Naive thymus-derived CD4-positive, alpha-beta T cell (primary cell): ENCODE data around the gene GNAQ. TPM values are rescaled to one million over a fixed set of nuclear protein-coding genes. Genes with fewer than 3 reads are reported as not detected.

Experiments
- ATAC-seq: fragments of 150-1000 bp; cut with Tn5 transposase; 2 replicates; pipeline ENCODE4 v1.10.0; 2021; ENCODE audit warnings: mild to moderate bottlenecking, moderate library complexity
- CTCF ChIA-PET: fragments of 350-600 bp; sonication (Branson Sonifier 250); formaldehyde crosslinking; loops from one replicate; lab custom pipeline; 2021; ENCODE audit warnings: antibody characterized with exemption; lab: Charles Lee
- POLR2A ChIA-PET: fragments of 350-600 bp; sonication (Branson Sonifier 250); formaldehyde crosslinking; loops from one replicate; lab custom pipeline; 2021; ENCODE audit warnings: antibody characterized with exemption, inconsistent platforms; lab: Charles Lee
- DNase-seq, 9 donors: peaks; one replicate each; pipeline versions ENCODE4 v3.0.0 to v3.0.0-alpha.2; 2020 to 2022; ENCODE audit warnings: mixed read lengths in 1 of 9
- H3K27ac ChIP-seq: one replicate; pipeline ENCODE4 v1.7.0; 2013; ENCODE audit warnings: mild to moderate bottlenecking, low read depth, low read length, moderate library complexity
- H3K27me3 ChIP-seq, 2 donors: one replicate each; pipeline ENCODE4 v1.7.0; 2013; ENCODE audit warnings: low read length in 2 of 2, mild to moderate bottlenecking in 2 of 2, moderate library complexity in 2 of 2; ENCODE audit not compliant: control insufficient read depth in 2 of 2, insufficient read depth in 2 of 2
- H3K36me3 ChIP-seq, 3 experiments: 1 replicate in 2 of 3; 2 replicates in 1 of 3; pipeline ENCODE4 v1.7.0; 2013; ENCODE audit warnings: low read length in 3 of 3, mild to moderate bottlenecking in 3 of 3, moderate library complexity in 1 of 3; ENCODE audit not compliant: insufficient read depth in 3 of 3, control insufficient read depth in 2 of 3
- H3K4me1 ChIP-seq, 2 donors: one replicate each; pipeline ENCODE4 v1.7.0; 2013; ENCODE audit warnings: low read length in 2 of 2, mild to moderate bottlenecking in 2 of 2, moderate library complexity in 1 of 2; ENCODE audit not compliant: control insufficient read depth in 2 of 2, insufficient read depth in 2 of 2
- H3K4me3 ChIP-seq: 2 replicates; pipeline ENCODE4 v1.7.0; 2013; ENCODE audit warnings: mild to moderate bottlenecking, low read length
- H3K9me3 ChIP-seq, 3 experiments: 1 replicate in 2 of 3; 2 replicates in 1 of 3; pipeline ENCODE4 v1.7.0; 2013; ENCODE audit warnings: low read length in 3 of 3; ENCODE audit not compliant: control insufficient read depth in 2 of 3
- H3K27ac Mint-ChIP-seq, 9 donors: one replicate each; pipeline ENCODE4 v1.8.0; 2020 to 2022; ENCODE audit warnings: mixed read lengths in 9 of 9, mild to moderate bottlenecking in 8 of 9, moderate library complexity in 5 of 9, inconsistent platforms in 2 of 9
- H3K27me3 Mint-ChIP-seq, 5 donors: one replicate each; pipeline ENCODE4 v1.8.0; 2021 to 2022; ENCODE audit warnings: mixed read lengths in 5 of 5, mild to moderate bottlenecking in 1 of 5
- H3K36me3 Mint-ChIP-seq, 5 donors: one replicate each; pipeline ENCODE4 v1.8.0; 2020 to 2022; ENCODE audit warnings: mixed read lengths in 5 of 5, mild to moderate bottlenecking in 3 of 5, inconsistent platforms in 1 of 5
- H3K4me1 Mint-ChIP-seq, 7 donors: one replicate each; pipeline ENCODE4 v1.8.0; 2020 to 2022; ENCODE audit warnings: mixed read lengths in 7 of 7, mild to moderate bottlenecking in 3 of 7, inconsistent platforms in 1 of 7
- H3K4me3 Mint-ChIP-seq, 10 donors: one replicate each; pipeline ENCODE4 v1.8.0; 2020 to 2022; ENCODE audit warnings: mild to moderate bottlenecking in 10 of 10, mixed read lengths in 10 of 10, moderate library complexity in 6 of 10, inconsistent platforms in 2 of 10
- H3K9me3 Mint-ChIP-seq, 11 donors: one replicate each; pipeline ENCODE4 v1.8.0; 2020 to 2022; ENCODE audit warnings: mixed read lengths in 11 of 11, mild to moderate bottlenecking in 4 of 11, inconsistent platforms in 1 of 11, moderate library complexity in 1 of 11
- intact Hi-C, 2 donors: fragments of 100-400 bp; cut with micrococcal nuclease; formaldehyde crosslinking; loops; one replicate each; pipeline ENCODE4 v1.15.1; 2023
- polyA plus RNA-seq, 2 donors: library from polyadenylated mRNA; unstranded; fragments of 300-500 nt; fragmentation: Illumina TruSeq; gene quantifications; one replicate each; pipeline ENCODE4 v1.2.3, GENCODE V29; 2021
- total RNA-seq, 6 experiments: library from RNA in 5 of 6; stranded (reverse) in 5 of 6; gene quantifications; 1 replicate in 5 of 6; 2 replicates in 1 of 6; pipeline ENCODE4 v1.2.3 and lab custom pipeline; 2021 to 2026

The GNAQ gene
- total and polyA plus RNA-seq, 7 experiments from 2014 or later: 7.2 to 60.6 (median 46.2) TPM

DNA sequence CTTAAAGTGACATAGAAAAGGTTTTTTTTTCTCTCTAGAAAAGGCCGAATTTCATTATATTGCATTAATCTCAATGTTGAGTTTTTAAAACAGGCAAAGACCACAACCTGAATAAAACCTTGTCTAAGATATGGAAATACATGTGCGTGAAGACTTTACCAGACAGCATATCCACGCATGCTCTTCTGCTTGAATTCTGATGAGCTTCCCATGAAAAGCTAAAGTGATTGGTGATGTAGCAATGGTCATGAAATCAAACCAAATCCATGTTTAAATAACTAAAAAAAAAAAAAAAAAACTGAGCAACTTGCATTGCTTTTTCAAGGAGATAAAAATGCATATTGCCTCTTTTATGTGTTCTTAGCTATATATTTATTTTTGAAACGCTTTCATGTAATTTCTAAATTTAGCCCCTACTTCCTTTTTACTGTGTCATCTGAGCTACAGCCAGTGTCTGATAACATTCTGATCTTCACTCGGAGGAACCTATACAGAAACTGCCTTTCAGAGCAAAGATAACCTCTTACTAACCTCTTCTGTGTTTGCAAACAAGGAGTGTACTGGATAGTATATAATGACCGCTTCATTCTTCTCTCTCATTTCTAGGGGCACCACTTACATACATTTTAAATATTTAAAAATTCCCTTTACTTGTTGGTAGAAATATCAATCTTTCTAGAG, 204.4 kb downstream of the GNAQ start:
- no peaks in the 10 kb centered on the region for H3K27me3 Mint-ChIP-seq
- CTCF ChIA-PET: interaction anchor here (0.6 to 0.7 kb wide), 2 partner anchors 386 to 1507 kb away, joined by 3 to 5 read pairs; no protein-coding TSS in a partner anchor
- Histone ChIP-seq H3K9me3 (no peaks in the 10 kb centered on the region), H3K4me3 (no peak overlapping the region), H3K36me3 (no peaks in the 10 kb centered on the region), H3K27ac (no peak overlapping the region), H3K4me1 (peaks cover 0 to 8% of the 10 kb centered on the region in 2 donors), H3K27me3 (no peaks in the 10 kb centered on the region)
- peak overlapping the region in 9 of 10 donors; percentile 10 to 71 (median 47) for H3K4me3 Mint-ChIP-seq
- ATAC-seq (peak; percentile 51), DNase-seq (peak in 2 of 9 donors; percentile 5 to 13)
- intact Hi-C loops: loop anchor here in 1 of 2 donors (5.0 kb wide), 1 partner anchor 205 kb away; the partner anchor contains the start of gene GNAQ
- H3K9me3 Mint-ChIP-seq: no peaks in the 10 kb centered on the region
- peaks cover 4 to 9% (median 7%) of the 10 kb centered on the region in 5 donors for H3K36me3 Mint-ChIP-seq
- POLR2A ChIA-PET: no interaction called here
- peak overlapping the region in 5 of 9 donors; percentile 8 to 67 (median 60) for H3K27ac Mint-ChIP-seq
- peaks cover 23 to 56% (median 43%) of the 10 kb centered on the region in 7 donors for H3K4me1 Mint-ChIP-seq

DNA sequence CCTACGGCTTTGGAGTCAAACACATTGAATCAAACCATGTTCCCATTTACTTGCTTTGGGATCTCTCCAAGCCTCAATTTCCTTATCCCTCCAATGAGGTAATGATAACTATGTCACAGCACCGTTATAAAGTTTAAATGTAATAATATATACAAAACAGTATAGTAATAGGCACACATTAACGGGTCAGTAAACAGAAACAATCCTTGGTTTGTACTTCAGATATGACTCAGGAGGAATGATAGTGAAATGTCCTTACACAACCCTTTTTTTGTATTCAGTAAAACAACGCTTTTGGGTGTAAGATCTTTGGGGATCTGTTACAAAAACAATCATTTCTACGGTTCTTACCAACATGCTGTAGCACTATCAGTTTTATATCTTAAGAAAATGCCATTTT, 205.0 kb downstream of the GNAQ start:
- peaks cover 22 to 56% (median 40%) of the 10 kb centered on the region in 7 donors for H3K4me1 Mint-ChIP-seq
- H3K27ac Mint-ChIP-seq: no peak overlapping the region
- peaks cover 4 to 9% (median 7%) of the 10 kb centered on the region in 5 donors for H3K36me3 Mint-ChIP-seq
- Histone ChIP-seq H3K4me3 (no peak overlapping the region), H3K4me1 (peaks cover 0 to 8% of the 10 kb centered on the region in 2 donors), H3K27me3 (no peaks in the 10 kb centered on the region), H3K36me3 (no peaks in the 10 kb centered on the region), H3K27ac (no peak overlapping the region), H3K9me3 (no peaks in the 10 kb centered on the region)
- intact Hi-C loops: loop anchor here in 1 of 2 donors (5.0 kb wide), 1 partner anchor 206 kb away; the partner anchor contains the start of gene GNAQ
- no peak for ATAC-seq
- no peak for DNase-seq
- H3K4me3 Mint-ChIP-seq: no peak overlapping the region
- POLR2A ChIA-PET: no interaction called here
- CTCF ChIA-PET: interaction anchor here (0.6 to 0.7 kb wide), 2 partner anchors 387 to 1507 kb away, joined by 3 to 5 read pairs; no protein-coding TSS in a partner anchor
- no peaks in the 10 kb centered on the region for H3K9me3 Mint-ChIP-seq
- H3K27me3 Mint-ChIP-seq: no peaks in the 10 kb centered on the region

DNA sequence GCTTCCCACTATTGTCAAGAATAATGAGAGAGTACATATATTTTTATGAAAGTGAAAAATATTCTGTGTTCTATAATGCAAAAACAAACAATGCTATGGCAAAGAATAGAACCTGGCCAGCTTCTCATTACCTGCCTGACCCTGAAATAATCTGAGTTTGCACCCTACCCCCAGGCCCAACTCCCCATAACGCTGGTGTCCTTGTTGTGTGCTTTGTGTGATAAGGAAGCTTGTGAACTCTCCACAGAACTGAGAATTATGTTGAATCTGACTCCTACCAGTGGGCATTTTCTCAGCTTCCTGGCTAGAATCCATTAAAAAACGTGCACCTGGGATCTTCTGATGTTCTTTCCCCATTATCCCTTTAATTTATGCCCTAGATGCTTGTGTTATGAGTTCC, 205.5 kb downstream of the GNAQ start:
- Mint-ChIP-seq H3K27me3 (no peaks in the 10 kb centered on the region), H3K27ac (no peak overlapping the region), H3K9me3 (no peaks in the 10 kb centered on the region), H3K36me3 (peaks cover 4 to 9% (median 7%) of the 10 kb centered on the region in 5 donors), H3K4me3 (no peak overlapping the region), H3K4me1 (peaks cover 27 to 61% (median 45%) of the 10 kb centered on the region in 7 donors)
- no peak for ATAC-seq
- no peak for DNase-seq
- Histone ChIP-seq H3K4me1 (peaks cover 0 to 8% of the 10 kb centered on the region in 2 donors), H3K4me3 (no peak overlapping the region), H3K9me3 (no peaks in the 10 kb centered on the region), H3K36me3 (no peaks in the 10 kb centered on the region), H3K27me3 (no peaks in the 10 kb centered on the region), H3K27ac (no peak overlapping the region)
- POLR2A ChIA-PET: no interaction called here
- intact Hi-C loops: loop anchor here in 1 of 2 donors (5.0 kb wide), 1 partner anchor 206 kb away; the partner anchor contains the start of gene GNAQ
- CTCF ChIA-PET: no interaction called here

DNA sequence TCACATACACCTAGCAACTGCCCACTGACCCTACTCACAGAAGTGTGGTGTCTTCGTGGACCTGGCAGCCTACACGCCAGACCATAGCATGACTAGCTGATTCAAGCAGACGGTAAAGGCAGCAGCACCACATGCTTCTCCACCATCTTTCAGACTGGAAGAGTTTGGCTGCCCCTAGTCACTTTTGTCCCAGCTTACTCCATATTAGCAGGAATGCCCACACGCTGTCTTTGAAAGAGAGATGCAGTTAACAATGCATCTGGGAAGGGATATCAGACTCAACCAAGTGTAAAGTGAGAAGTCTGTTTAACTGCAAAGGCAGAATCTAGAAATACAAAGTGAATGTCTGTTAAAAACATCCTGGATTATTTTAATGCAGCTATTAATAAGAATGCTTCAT, 206.2 kb downstream of the GNAQ start:
- CTCF ChIA-PET: no interaction called here

GRCh38 chr9:77820293-77820954, 211.2 kb downstream of the GNAQ start:
- H3K27me3 ChIP-seq: no peaks in the 10 kb centered on the region
- H3K4me1 ChIP-seq: no peaks in the 10 kb centered on the region
- H3K27ac Mint-ChIP-seq: no peak overlapping the region
- no peaks in the 10 kb centered on the region for H3K9me3 ChIP-seq
- H3K27me3 Mint-ChIP-seq: no peaks in the 10 kb centered on the region
- intact Hi-C loops: no loop called here
- H3K4me3 Mint-ChIP-seq: peak overlapping the region in 1 of 10 donors; percentile 42
- ATAC-seq (no peak), DNase-seq (no peak)
- peaks cover 6 to 34% (median 21%) of the 10 kb centered on the region in 7 donors for H3K4me1 Mint-ChIP-seq
- CTCF ChIA-PET: no interaction called here
- H3K36me3 Mint-ChIP-seq: peaks cover 6 to 21% (median 7%) of the 10 kb centered on the region in 5 donors
- H3K27ac ChIP-seq: no peak overlapping the region
- H3K4me3 ChIP-seq: no peak overlapping the region
- peaks cover 0 to 2% (median 0%) of the 10 kb centered on the region in 11 donors for H3K9me3 Mint-ChIP-seq
- peaks cover 0 to 3% (median 0%) of the 10 kb centered on the region in 3 experiments for H3K36me3 ChIP-seq
- POLR2A ChIA-PET: no interaction called here

More for the DNA sequence above, 206.2 kb downstream of the GNAQ start:
- Histone ChIP-seq H3K4me3 (no peak overlapping the region), H3K9me3 (no peaks in the 10 kb centered on the region), H3K27ac (no peak overlapping the region), H3K36me3 (no peaks in the 10 kb centered on the region), H3K4me1 (peaks cover 0 to 8% of the 10 kb centered on the region in 2 donors), H3K27me3 (no peaks in the 10 kb centered on the region)
- Mint-ChIP-seq H3K4me3 (no peak overlapping the region), H3K4me1 (peaks cover 27 to 64% (median 46%) of the 10 kb centered on the region in 7 donors), H3K27me3 (no peaks in the 10 kb centered on the region), H3K9me3 (no peaks in the 10 kb centered on the region), H3K27ac (peak overlapping the region in 1 of 9 donors; percentile 34), H3K36me3 (peaks cover 4 to 9% (median 7%) of the 10 kb centered on the region in 5 donors)
- no peak for DNase-seq
- no peak for ATAC-seq
- intact Hi-C loops: loop anchor here in 1 of 2 donors (5.0 kb wide), 1 partner anchor 207 kb away; the partner anchor contains the start of gene GNAQ
- POLR2A ChIA-PET: no interaction called here

DNA sequence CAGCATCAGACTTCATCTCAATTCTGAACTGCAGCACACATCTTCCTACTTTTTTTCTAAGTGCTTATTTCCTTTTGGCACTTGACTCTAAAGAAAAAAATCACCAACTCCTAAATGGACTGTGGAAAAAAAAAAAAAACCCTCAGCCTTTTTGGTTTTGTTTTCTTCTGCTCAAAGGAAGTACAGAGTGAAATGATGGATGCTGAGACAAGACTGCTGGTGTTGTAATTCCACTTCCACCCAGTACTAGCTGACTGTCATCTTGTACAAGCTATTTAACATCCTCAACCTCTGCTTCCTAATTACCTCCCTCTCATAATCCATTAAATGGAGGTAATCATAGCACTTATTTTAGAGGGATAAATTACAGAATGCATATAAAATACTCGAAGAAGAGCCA, 212.0 kb downstream of the GNAQ start:
- Histone ChIP-seq H3K9me3 (no peaks in the 10 kb centered on the region), H3K27ac (no peak overlapping the region), H3K27me3 (no peaks in the 10 kb centered on the region), H3K36me3 (peaks cover 0 to 3% (median 0%) of the 10 kb centered on the region in 3 experiments), H3K4me1 (no peaks in the 10 kb centered on the region), H3K4me3 (no peak overlapping the region)
- H3K9me3 Mint-ChIP-seq: peaks cover 0 to 2% (median 0%) of the 10 kb centered on the region in 11 donors
- POLR2A ChIA-PET: no interaction called here
- H3K27ac Mint-ChIP-seq: no peak overlapping the region
- intact Hi-C loops: loop anchor here in 1 of 2 donors (5.0 kb wide), 1 partner anchor 93 kb away; no protein-coding TSS in a partner anchor
- H3K4me1 Mint-ChIP-seq: peaks cover 3 to 30% (median 21%) of the 10 kb centered on the region in 7 donors
- ATAC-seq (peak; percentile 54), DNase-seq (no peak)
- H3K27me3 Mint-ChIP-seq: no peaks in the 10 kb centered on the region
- CTCF ChIA-PET: no interaction called here
- peaks cover 5 to 29% (median 7%) of the 10 kb centered on the region in 5 donors for H3K36me3 Mint-ChIP-seq
- H3K4me3 Mint-ChIP-seq: no peak overlapping the region
